SK-N-SH treated with all-trans-retinoic acid at 6 μM for 48 hours (cell line): Measurements from ENCODE around the gene PRKG1.
A peak's percentile ranks its signal among the peaks of the same experiment; 100 is the strongest.

Source experiments
- ATAC-seq: fragments of 200-7000 bp; cut with Tn5 transposase; 3 replicates; pipeline ENCODE4 v1.9.1; 2020; ENCODE audit warnings: mild to moderate bottlenecking, moderate library complexity
- ARNTL ChIP-seq: fragments of 450-650 bp; formaldehyde crosslinking; IDR thresholded peaks from 2 replicates; pipeline ENCODE4 v1.5.0; 2020; ENCODE audit warnings: low read depth, mild to moderate bottlenecking, moderate library complexity, borderline replicate concordance
- BACH2 ChIP-seq: fragments of 250-450 bp; sonication (Bioruptor Pico); IDR thresholded peaks from 2 replicates; pipeline ENCODE4 v1.9.0; 2021; ENCODE audit warnings: mild to moderate bottlenecking, borderline replicate concordance
- CSDC2 ChIP-seq: fragments of 250-450 bp; sonication (Bioruptor Pico); IDR thresholded peaks from 2 replicates; pipeline ENCODE4 v1.5.0; 2020; ENCODE audit warnings: mild to moderate bottlenecking, moderate library complexity
- ESRRG ChIP-seq: fragments of 250-450 bp; sonication (Bioruptor Pico); IDR thresholded peaks from 2 replicates; pipeline ENCODE4 v1.6.1; 2021; ENCODE audit warnings: mild to moderate bottlenecking
- ISL1 ChIP-seq: fragments of 250-450 bp; sonication (Bioruptor Pico); IDR thresholded peaks from 2 replicates; pipeline ENCODE4 v2.1.2; 2022; ENCODE audit warnings: mild to moderate bottlenecking, moderate library complexity
- OSR1 ChIP-seq: fragments of 250-450 bp; sonication (Bioruptor Pico); IDR thresholded peaks from 2 replicates; pipeline ENCODE4 v1.8.0; 2022; ENCODE audit warnings: moderate library complexity, mild to moderate bottlenecking, inconsistent platforms
- PPARA ChIP-seq: fragments of 250-450 bp; sonication (Bioruptor Pico); IDR thresholded peaks from 2 replicates; pipeline ENCODE4 v1.5.0; 2020; ENCODE audit warnings: mild to moderate bottlenecking, borderline replicate concordance
- RARB ChIP-seq: fragments of 250-450 bp; sonication (Bioruptor Pico); IDR thresholded peaks from 2 replicates; pipeline ENCODE4 v1.8.0; 2021; ENCODE audit warnings: mild to moderate bottlenecking, moderate library complexity
- SNAI2 ChIP-seq: fragments of 250-450 bp; sonication (Bioruptor Pico); IDR thresholded peaks from 2 replicates; pipeline ENCODE4 v1.5.0; 2020; ENCODE audit warnings: mild to moderate bottlenecking, moderate library complexity
- TCF4 ChIP-seq: fragments of 250-450 bp; sonication (Bioruptor Pico); IDR thresholded peaks from 2 replicates; pipeline ENCODE4 v1.8.0; 2021; ENCODE audit warnings: mild to moderate bottlenecking, moderate library complexity, borderline replicate concordance
- ZFP3 ChIP-seq: fragments of 250-450 bp; sonication (Bioruptor Pico); IDR thresholded peaks from 2 replicates; pipeline ENCODE4 v1.5.0; 2020; ENCODE audit warnings: mild to moderate bottlenecking, moderate library complexity
- ZFP30 ChIP-seq: fragments of 450-650 bp; formaldehyde crosslinking; IDR thresholded peaks from 2 replicates; pipeline ENCODE4 v1.5.0; 2022; ENCODE audit warnings: mild to moderate bottlenecking, moderate library complexity
- ZNF565 ChIP-seq: fragments of 450-650 bp; formaldehyde crosslinking; conservative IDR thresholded peaks from 2 replicates; pipeline ENCODE4 v1.5.0; 2020; ENCODE audit warnings: low read depth, mild to moderate bottlenecking, moderate library complexity
- ZNF70 ChIP-seq: fragments of 450-650 bp; formaldehyde crosslinking; IDR thresholded peaks from 2 replicates; pipeline ENCODE4 v1.5.0; 2020; ENCODE audit warnings: mild to moderate bottlenecking, moderate library complexity
- ZNF8 ChIP-seq: fragments of 450-650 bp; formaldehyde crosslinking; IDR thresholded peaks from 2 replicates; pipeline ENCODE4 v1.5.0; 2020; ENCODE audit warnings: mild to moderate bottlenecking, moderate library complexity
- TF ChIP-seq, protein P1 (sequence below): fragments of 250-450 bp; sonication (Bioruptor Pico); IDR thresholded peaks from 2 replicates; pipeline ENCODE4 v1.5.1; 2020; ENCODE audit warnings: low read depth, mild to moderate bottlenecking, moderate library complexity
- TF ChIP-seq, protein P2 (sequence below): fragments of 250-450 bp; sonication (Bioruptor Pico); IDR thresholded peaks from 2 replicates; pipeline ENCODE4 v1.8.0; 2020; ENCODE audit warnings: mild to moderate bottlenecking, moderate library complexity, borderline replicate concordance
- TF ChIP-seq, protein P3 (sequence below): fragments of 250-450 bp; sonication (Bioruptor Pico); IDR thresholded peaks from 2 replicates; pipeline ENCODE4 v1.5.0; 2020; ENCODE audit warnings: mild to moderate bottlenecking, moderate library complexity
- TF ChIP-seq, protein P4 (sequence below): fragments of 250-450 bp; sonication (Bioruptor Pico); IDR thresholded peaks from 2 replicates; pipeline ENCODE4 v1.8.0; 2021; ENCODE audit warnings: low read depth, mild to moderate bottlenecking, moderate library complexity, borderline replicate concordance
- TF ChIP-seq, protein P5 (sequence below): fragments of 250-450 bp; sonication (Bioruptor Pico); IDR thresholded peaks from 2 replicates; pipeline ENCODE4 v1.5.1; 2021; ENCODE audit warnings: mild to moderate bottlenecking, moderate library complexity

PRKG1 gene

DNA sequence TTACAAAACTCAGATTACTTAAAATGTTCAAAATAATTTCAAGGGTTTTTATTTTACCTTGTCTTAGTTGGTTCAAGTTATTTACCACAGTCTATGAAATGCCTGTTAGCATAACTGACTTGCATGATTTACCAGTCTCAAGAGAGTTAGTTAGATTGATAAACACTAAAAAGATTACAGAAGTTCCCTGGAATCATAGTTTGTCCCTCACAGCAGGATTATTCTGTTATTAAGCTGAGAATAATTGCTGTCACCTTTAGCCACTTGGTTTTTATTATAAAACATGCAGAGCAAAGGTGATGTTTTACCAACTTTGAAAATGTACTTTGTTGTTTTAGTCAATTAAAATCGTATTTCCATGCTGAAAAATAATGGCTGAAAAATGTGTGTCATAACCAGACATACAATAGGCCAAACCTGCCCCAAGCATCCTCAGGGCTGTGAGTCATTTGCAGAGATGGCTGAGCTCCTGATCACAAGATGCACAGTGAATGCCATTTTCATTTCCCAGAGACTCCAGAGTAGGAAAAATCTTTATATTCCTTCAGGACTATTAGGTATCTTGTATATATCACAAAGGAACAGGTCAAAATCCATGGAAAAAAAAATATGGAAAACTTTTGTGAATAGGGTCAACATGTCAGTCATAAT lies 1152.0 kb downstream of the PRKG1 start:
- no peak for TF ChIP-seq PPARA (CRISPR knock-in tag)
- TF ChIP-seq, protein P1, sequence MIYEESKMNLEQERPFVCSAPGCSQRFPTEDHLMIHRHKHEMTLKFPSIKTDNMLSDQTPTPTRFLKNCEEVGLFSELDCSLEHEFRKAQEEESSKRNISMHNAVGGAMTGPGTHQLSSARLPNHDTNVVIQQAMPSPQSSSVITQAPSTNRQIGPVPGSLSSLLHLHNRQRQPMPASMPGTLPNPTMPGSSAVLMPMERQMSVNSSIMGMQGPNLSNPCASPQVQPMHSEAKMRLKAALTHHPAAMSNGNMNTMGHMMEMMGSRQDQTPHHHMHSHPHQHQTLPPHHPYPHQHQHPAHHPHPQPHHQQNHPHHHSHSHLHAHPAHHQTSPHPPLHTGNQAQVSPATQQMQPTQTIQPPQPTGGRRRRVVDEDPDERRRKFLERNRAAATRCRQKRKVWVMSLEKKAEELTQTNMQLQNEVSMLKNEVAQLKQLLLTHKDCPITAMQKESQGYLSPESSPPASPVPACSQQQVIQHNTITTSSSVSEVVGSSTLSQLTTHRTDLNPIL: no peak
- TF ChIP-seq ISL1 (CRISPR knock-in tag): no peak
- TF ChIP-seq, protein P2, sequence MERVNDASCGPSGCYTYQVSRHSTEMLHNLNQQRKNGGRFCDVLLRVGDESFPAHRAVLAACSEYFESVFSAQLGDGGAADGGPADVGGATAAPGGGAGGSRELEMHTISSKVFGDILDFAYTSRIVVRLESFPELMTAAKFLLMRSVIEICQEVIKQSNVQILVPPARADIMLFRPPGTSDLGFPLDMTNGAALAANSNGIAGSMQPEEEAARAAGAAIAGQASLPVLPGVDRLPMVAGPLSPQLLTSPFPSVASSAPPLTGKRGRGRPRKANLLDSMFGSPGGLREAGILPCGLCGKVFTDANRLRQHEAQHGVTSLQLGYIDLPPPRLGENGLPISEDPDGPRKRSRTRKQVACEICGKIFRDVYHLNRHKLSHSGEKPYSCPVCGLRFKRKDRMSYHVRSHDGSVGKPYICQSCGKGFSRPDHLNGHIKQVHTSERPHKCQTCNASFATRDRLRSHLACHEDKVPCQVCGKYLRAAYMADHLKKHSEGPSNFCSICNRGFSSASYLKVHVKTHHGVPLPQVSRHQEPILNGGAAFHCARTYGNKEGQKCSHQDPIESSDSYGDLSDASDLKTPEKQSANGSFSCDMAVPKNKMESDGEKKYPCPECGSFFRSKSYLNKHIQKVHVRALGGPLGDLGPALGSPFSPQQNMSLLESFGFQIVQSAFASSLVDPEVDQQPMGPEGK (CRISPR knock-in tag): no peak
- no peak for TF ChIP-seq ZFP30 (CRISPR knock-in tag)
- TF ChIP-seq, protein P3, sequence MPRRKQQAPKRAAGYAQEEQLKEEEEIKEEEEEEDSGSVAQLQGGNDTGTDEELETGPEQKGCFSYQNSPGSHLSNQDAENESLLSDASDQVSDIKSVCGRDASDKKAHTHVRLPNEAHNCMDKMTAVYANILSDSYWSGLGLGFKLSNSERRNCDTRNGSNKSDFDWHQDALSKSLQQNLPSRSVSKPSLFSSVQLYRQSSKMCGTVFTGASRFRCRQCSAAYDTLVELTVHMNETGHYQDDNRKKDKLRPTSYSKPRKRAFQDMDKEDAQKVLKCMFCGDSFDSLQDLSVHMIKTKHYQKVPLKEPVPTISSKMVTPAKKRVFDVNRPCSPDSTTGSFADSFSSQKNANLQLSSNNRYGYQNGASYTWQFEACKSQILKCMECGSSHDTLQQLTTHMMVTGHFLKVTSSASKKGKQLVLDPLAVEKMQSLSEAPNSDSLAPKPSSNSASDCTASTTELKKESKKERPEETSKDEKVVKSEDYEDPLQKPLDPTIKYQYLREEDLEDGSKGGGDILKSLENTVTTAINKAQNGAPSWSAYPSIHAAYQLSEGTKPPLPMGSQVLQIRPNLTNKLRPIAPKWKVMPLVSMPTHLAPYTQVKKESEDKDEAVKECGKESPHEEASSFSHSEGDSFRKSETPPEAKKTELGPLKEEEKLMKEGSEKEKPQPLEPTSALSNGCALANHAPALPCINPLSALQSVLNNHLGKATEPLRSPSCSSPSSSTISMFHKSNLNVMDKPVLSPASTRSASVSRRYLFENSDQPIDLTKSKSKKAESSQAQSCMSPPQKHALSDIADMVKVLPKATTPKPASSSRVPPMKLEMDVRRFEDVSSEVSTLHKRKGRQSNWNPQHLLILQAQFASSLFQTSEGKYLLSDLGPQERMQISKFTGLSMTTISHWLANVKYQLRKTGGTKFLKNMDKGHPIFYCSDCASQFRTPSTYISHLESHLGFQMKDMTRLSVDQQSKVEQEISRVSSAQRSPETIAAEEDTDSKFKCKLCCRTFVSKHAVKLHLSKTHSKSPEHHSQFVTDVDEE (CRISPR knock-in tag): no peak
- TF ChIP-seq TCF4: no peak
- TF ChIP-seq SNAI2 (CRISPR knock-in tag): no peak
- no peak for TF ChIP-seq BACH2 (CRISPR knock-in tag)
- no peak for TF ChIP-seq ZNF70 (CRISPR knock-in tag)
- no peak for TF ChIP-seq RARB
- TF ChIP-seq ZNF8 (CRISPR knock-in tag): no peak
- TF ChIP-seq CSDC2 (CRISPR knock-in tag): no peak
- TF ChIP-seq, protein P4, sequence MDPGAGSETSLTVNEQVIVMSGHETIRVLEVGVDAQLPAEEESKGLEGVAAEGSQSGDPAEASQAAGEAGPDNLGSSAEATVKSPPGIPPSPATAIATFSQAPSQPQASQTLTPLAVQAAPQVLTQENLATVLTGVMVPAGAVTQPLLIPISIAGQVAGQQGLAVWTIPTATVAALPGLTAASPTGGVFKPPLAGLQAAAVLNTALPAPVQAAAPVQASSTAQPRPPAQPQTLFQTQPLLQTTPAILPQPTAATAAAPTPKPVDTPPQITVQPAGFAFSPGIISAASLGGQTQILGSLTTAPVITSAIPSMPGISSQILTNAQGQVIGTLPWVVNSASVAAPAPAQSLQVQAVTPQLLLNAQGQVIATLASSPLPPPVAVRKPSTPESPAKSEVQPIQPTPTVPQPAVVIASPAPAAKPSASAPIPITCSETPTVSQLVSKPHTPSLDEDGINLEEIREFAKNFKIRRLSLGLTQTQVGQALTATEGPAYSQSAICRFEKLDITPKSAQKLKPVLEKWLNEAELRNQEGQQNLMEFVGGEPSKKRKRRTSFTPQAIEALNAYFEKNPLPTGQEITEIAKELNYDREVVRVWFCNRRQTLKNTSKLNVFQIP (CRISPR knock-in tag): no peak
- TF ChIP-seq ZFP3: no peak
- no peak for TF ChIP-seq OSR1 (CRISPR knock-in tag)
- TF ChIP-seq ZNF565 (CRISPR knock-in tag): no peak
- no peak for TF ChIP-seq ESRRG
- TF ChIP-seq, protein P5, sequence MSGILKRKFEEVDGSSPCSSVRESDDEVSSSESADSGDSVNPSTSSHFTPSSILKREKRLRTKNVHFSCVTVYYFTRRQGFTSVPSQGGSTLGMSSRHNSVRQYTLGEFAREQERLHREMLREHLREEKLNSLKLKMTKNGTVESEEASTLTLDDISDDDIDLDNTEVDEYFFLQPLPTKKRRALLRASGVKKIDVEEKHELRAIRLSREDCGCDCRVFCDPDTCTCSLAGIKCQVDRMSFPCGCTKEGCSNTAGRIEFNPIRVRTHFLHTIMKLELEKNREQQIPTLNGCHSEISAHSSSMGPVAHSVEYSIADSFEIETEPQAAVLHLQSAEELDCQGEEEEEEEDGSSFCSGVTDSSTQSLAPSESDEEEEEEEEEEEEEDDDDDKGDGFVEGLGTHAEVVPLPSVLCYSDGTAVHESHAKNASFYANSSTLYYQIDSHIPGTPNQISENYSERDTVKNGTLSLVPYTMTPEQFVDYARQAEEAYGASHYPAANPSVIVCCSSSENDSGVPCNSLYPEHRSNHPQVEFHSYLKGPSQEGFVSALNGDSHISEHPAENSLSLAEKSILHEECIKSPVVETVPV: no peak
- TF ChIP-seq ARNTL: no peak
- peak; percentile 54; the same call in 1 of the 3 replicates for ATAC-seq

DNA sequence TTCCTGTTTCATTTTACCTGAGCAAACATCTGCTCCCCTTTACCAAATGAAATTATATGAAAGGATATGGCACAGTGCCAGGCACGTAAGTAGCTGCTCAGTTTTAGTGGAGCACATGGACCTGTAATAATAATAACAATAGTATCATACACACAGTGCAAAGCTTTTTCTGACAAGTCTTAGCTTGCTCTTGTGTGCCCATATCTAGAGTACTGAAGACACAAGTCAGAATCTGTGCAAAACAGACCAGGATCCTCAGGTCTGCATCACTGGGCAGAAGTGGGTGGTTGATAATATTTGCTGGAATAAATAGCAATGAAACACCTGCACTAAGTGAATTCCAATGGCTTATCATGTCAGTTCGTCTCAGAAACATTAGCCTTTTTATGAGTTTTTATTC lies 1154.3 kb downstream of the PRKG1 start:
- no peak for ATAC-seq
- TF ChIP-seq ISL1 (CRISPR knock-in tag): no peak
- TF ChIP-seq, protein P2 (CRISPR knock-in tag): no peak
- TF ChIP-seq ESRRG: no peak
- no peak for TF ChIP-seq OSR1 (CRISPR knock-in tag)
- no peak for TF ChIP-seq SNAI2 (CRISPR knock-in tag)
- TF ChIP-seq ZNF565 (CRISPR knock-in tag): no peak
